ENCODE results near the gene FGA.

GRCh38 chr4:154606728-154607723 lies 16.5 kb upstream of the FGA start:
- TF ChIP-seq POLR2A (IDR thresholded peaks at IDR 0.05; ENCODE audit: low read depth, low read length) = no peak
- TF ChIP-seq USF1 (IDR thresholded peaks at IDR 0.05; ENCODE audit: borderline replicate concordance, extremely low read length, insufficient read depth, low read depth, low read length) = no peak
- no peak for TF ChIP-seq CTCF (IDR thresholded peaks at IDR 0.05 in 2 of 3, conservative IDR thresholded peaks at IDR 0.05 in 1 of 3; ENCODE audit: control insufficient read depth in 2 of 3, extremely low read depth in 1 of 3, insufficient read depth in 1 of 3, low read depth in 3 of 3, low read length in 3 of 3)
- TF ChIP-seq ZBTB4 (CRISPR knock-in tag; IDR thresholded peaks at IDR 0.05) = no peak
- no peak for TF ChIP-seq EP300 (IDR thresholded peaks at IDR 0.05; ENCODE audit: borderline replicate concordance in 1 of 2, control insufficient read depth in 1 of 2, low read depth in 2 of 2, low read length in 2 of 2)
- TF ChIP-seq CHD4 (IDR thresholded peaks at IDR 0.05) = no peak
- no peak for TF ChIP-seq ASH2L (IDR thresholded peaks at IDR 0.05; ENCODE audit: borderline replicate concordance, low read depth)

Measured in GM12878 (cell line).